Measurements from ENCODE around the gene CCDC89. TPM values are rescaled to one million over a fixed set of nuclear protein-coding genes. Genes with fewer than 3 reads are reported as not detected.
"Not testable (repeated sequence)": the region's sequence is repeated elsewhere in the genome, so short reads cannot be mapped to it uniquely, and the experiment has no call there.

CCDC89 gene
- total and polyA plus RNA-seq, 7 donors: 0.46 to 3.0 (median 1.3) TPM; not detected in 1

- H3K36me3 ChIP-seq: no peaks in the 10 kb centered on the region
- 88 to 91% methylated on average over 4 of the region's 4 CpGs for WGBS, 2 donors
- no peak overlapping the region for H3K4me3 ChIP-seq
- TF ChIP-seq CTCF (IDR thresholded peaks at IDR 0.05) (no peak), POLR2AphosphoS5 (IDR thresholded peaks at IDR 0.05) (no peak), EP300 (IDR thresholded peaks at IDR 0.05) (no peak), POLR2A (IDR thresholded peaks at IDR 0.05) (no peak)
- intact Hi-C loops (cut with DNase I): no loop called here
- H3K27me3 ChIP-seq: no peaks in the 10 kb centered on the region
- no peak overlapping the region for H3K27ac ChIP-seq
- peaks cover 0 to 4% (median 0%) of the 10 kb centered on the region in 4 donors for H3K4me1 ChIP-seq
- no peak for DNase-seq
- no peaks in the 10 kb centered on the region for H3K9me3 ChIP-seq
Measured at GRCh38 chr11:85679576-85679975, 6.4 kb downstream of the CCDC89 start.

DNA sequence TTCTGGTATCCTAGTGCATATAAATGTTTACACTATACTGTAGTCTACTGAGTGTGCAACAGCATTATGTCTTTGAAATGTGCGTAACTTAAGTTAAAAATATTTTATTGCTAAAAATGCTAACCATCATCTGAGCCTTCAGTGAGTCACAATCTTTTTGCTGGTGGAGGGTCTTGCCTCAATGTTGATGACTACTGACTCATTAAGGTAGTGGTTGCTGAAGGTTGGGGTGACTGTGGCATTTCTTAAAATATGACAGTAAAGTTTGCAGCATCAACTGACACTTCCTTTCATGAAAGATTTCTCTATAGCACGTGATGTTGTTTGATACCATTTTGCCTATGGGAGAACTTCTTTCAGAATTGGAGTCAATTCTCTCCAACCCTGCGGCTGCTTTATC, 12.6 kb downstream of the CCDC89 start:
- no peak for DNase-seq
- no peak overlapping the region for H3K27ac ChIP-seq
- H3K27me3 ChIP-seq: no peaks in the 10 kb centered on the region
- no peak for TF ChIP-seq POLR2AphosphoS5 (IDR thresholded peaks at IDR 0.05)
- no peak for TF ChIP-seq EP300 (IDR thresholded peaks at IDR 0.05)
- no peak for TF ChIP-seq CTCF (IDR thresholded peaks at IDR 0.05)
- TF ChIP-seq POLR2A (IDR thresholded peaks at IDR 0.05): no peak
- H3K9me3 ChIP-seq: no peaks in the 10 kb centered on the region
- H3K36me3 ChIP-seq: no peaks in the 10 kb centered on the region
- no peak overlapping the region for H3K4me3 ChIP-seq
- intact Hi-C loops (cut with DNase I): no loop called here
- WGBS, 2 donors: 93 to 96% methylated on average over 3 of the region's 3 CpGs
- H3K4me1 ChIP-seq: no peaks in the 10 kb centered on the region

DNA sequence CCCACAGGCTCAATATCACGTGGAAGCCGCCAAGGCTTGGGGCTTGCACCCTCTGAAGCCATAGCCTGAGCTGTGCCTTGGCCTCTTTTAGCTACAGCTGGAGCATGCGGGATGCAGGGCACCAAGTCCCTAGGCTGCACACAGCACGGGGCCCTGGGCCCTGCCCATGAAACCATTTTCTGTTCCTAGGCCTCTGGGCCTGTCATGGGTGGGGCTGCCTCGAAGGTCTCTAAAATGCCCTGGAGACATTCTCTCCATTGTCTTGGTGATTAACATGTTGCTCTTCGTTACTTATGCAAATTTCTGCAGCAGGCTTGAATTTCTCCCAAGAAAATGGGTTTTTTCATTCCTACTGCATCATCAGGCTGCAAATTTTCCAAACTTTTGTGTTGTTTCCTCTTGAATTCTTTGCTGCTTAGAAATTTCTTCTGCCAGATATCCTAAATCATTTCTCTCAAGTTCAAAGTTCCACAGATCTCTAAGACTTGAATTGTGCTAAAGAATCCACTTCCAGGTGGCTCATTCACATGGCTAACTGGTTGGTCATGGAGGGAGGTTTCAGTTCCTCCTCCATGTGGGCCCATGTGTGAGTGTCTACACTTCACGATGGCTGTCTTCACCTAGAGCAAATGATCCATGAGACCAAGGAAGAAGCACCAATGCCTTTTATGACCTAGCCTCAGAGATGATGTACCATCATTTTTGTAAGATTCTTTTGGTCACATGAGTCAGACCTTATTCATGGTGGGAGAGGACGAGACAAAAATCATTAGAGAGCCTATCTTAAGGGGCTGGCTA, 13.7 kb downstream of the CCDC89 start:
- TF ChIP-seq CTCF (IDR thresholded peaks at IDR 0.05): no peak
- no peaks in the 10 kb centered on the region for H3K27me3 ChIP-seq
- no peak overlapping the region for H3K27ac ChIP-seq
- H3K4me3 ChIP-seq: no peak overlapping the region
- no peaks in the 10 kb centered on the region for H3K9me3 ChIP-seq
- WGBS, 2 donors: 89 to 92% methylated on average over 8 of the region's 8 CpGs
- no peaks in the 10 kb centered on the region for H3K4me1 ChIP-seq
- intact Hi-C loops (cut with DNase I): no loop called here
- no peak for DNase-seq
- no peaks in the 10 kb centered on the region for H3K36me3 ChIP-seq

DNA sequence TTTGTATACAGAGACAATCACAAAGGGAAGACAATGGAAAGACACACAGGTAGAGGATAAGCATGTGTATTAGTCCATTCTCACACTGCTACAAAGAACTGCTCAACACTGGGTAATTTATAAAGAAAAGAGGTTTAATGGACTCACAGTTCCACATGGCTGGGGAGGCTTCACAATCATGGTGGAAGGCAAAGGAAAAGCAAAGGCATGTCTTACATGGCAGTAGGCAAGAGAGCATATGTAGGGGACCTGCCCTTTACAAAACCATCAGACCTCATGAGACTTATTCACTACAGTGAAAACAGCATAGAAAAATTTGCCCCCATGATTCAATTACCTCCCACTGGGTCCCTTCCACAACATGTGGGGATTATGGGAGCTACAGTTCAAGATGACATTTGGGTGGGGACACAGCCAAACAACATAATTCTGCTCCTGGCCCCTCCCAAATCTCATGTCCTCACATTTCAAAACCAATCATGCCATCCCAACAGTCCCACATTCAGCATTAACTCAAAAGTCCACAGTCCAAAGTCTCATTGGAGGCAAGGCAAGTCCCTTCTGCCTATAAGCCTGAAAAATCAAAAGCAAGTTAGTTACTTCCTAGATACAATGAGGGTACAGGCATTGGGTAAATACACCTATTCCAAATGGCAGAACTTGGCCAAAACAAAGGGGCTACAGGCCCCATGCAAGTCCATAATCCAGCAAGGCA, 14.9 kb downstream of the CCDC89 start:
- H3K27ac ChIP-seq; H3K27me3 ChIP-seq; intact Hi-C loops (cut with DNase I); H3K4me3 ChIP-seq; H3K9me3 ChIP-seq; H3K4me1 ChIP-seq; H3K36me3 ChIP-seq; DNase-seq: not testable (repeated sequence)

DNA sequence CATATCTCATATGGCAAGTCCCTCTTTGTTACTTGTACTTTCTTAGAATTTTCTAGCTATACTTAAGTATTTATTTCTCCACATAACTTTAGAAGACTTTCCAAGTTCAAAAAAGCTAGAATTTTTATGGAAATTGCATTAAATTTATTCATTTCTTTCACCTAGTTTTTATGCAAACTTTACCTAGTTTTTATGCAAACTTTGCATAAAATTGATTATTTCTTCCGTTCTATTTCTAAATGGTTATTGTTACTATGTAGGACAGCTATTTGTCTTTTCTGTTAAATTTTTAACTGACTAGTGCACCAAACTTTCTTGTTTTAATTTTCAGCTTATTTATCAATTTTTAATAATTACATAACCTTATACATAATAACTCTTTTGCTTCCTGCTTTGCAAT, 17.8 kb downstream of the CCDC89 start:
- no peak for DNase-seq
- WGBS, 2 donors: 93 to 98% methylated on average over 1 of the region's 1 CpG
- intact Hi-C loops (cut with DNase I): loop anchor here (10.0 kb wide), 2 partner anchors 73 to 577 kb away; partner anchors contain the start of gene EED
- no peak overlapping the region for H3K27ac ChIP-seq
- TF ChIP-seq EP300 (IDR thresholded peaks at IDR 0.05): no peak
- no peak for TF ChIP-seq POLR2AphosphoS5 (IDR thresholded peaks at IDR 0.05)
- no peak for TF ChIP-seq POLR2A (IDR thresholded peaks at IDR 0.05)
- H3K27me3 ChIP-seq: no peaks in the 10 kb centered on the region
- no peaks in the 10 kb centered on the region for H3K9me3 ChIP-seq
- no peak overlapping the region for H3K4me3 ChIP-seq
- no peaks in the 10 kb centered on the region for H3K36me3 ChIP-seq
- peaks cover 0 to 6% (median 2%) of the 10 kb centered on the region in 4 donors for H3K4me1 ChIP-seq

Data from sigmoid colon (tissue), 7 donors.